H1 (cell line): Measurements from ENCODE around the gene MYO15B. TPM values are rescaled to one million over a fixed set of nuclear protein-coding genes. Genes with fewer than 3 reads are reported as not detected.

ENCODE experiments used
- ASH2L ChIP-seq: fragments of 200-600, 300-600 bp; sonication (generic); IDR thresholded peaks from one replicate; pipeline ENCODE4 v1.7.1; 2017; ENCODE audit warnings: low read length
- BCL11A ChIP-seq, 2 experiments: IDR thresholded peaks; one replicate each; pipeline ENCODE4 v1.6.1; 2011; ENCODE audit warnings: low read depth in 2 of 2, low read length in 2 of 2, mild to moderate bottlenecking in 2 of 2
- CBX8 ChIP-seq: fragments of 300-800, 300-1000 bp; sonication (generic); IDR thresholded peaks from 2 replicates; pipeline ENCODE4 v1.7.1; 2016; ENCODE audit warnings: low read depth, low read length, borderline replicate concordance
- CEBPB ChIP-seq: IDR thresholded peaks from 2 replicates; pipeline ENCODE4 v1.6.1; 2012; ENCODE audit warnings: low read depth, low read length
- CHD2 ChIP-seq: IDR thresholded peaks from 2 replicates; pipeline ENCODE4 v1.6.1; 2012; ENCODE audit warnings: low read length, improper control_type of control experiment
- CTBP2 ChIP-seq: IDR thresholded peaks from 2 replicates; pipeline ENCODE4 v1.7.0; 2011; ENCODE audit warnings: borderline replicate concordance, mild to moderate bottlenecking, moderate library complexity, mixed read lengths, low read length; ENCODE audit not compliant: insufficient read depth, insufficient read length
- E2F6 ChIP-seq: IDR thresholded peaks from 2 replicates; pipeline ENCODE4 v1.6.1; 2012; ENCODE audit warnings: inconsistent platforms
- JUN ChIP-seq: IDR thresholded peaks from 2 replicates; pipeline ENCODE4 v1.6.1; 2011; ENCODE audit warnings: low read depth, mild to moderate bottlenecking, improper control_type of control experiment, low read length
- JUND ChIP-seq: IDR thresholded peaks from 2 replicates; pipeline ENCODE4 v1.6.1; 2011; ENCODE audit warnings: mild to moderate bottlenecking, improper control_type of control experiment, low read length
- KDM1A ChIP-seq: fragments of 200-600, 300-600 bp; sonication (generic); IDR thresholded peaks from 2 replicates; pipeline ENCODE4 v1.7.1; 2016; ENCODE audit warnings: mild to moderate bottlenecking, low read length, borderline replicate concordance
- KDM4A ChIP-seq: IDR thresholded peaks from one replicate; pipeline ENCODE4 v1.7.1; 2012; ENCODE audit warnings: low read depth, mild to moderate bottlenecking, moderate library complexity, low read length, inconsistent platforms; ENCODE audit not compliant: severe bottlenecking
- MAFK ChIP-seq: IDR thresholded peaks from 2 replicates; pipeline ENCODE4 v1.6.1; 2012; ENCODE audit warnings: low read depth, mild to moderate bottlenecking, improper control_type of control experiment, low read length
- NANOG ChIP-seq: IDR thresholded peaks from 2 replicates; pipeline ENCODE4 v1.6.1; 2011; ENCODE audit warnings: low read length, low read depth, mild to moderate bottlenecking, inconsistent platforms; ENCODE audit not compliant: insufficient read depth, poor library complexity, severe bottlenecking
- NRF1 ChIP-seq: IDR thresholded peaks from 2 replicates; pipeline ENCODE4 v1.6.1; 2011; ENCODE audit warnings: mild to moderate bottlenecking, low read depth, low read length, improper control_type of control experiment
- PHF8 ChIP-seq: fragments of 200-600 bp; sonication (generic); conservative IDR thresholded peaks from 2 replicates; pipeline ENCODE4 v1.7.1; 2012; ENCODE audit warnings: low read depth, mild to moderate bottlenecking, inconsistent platforms, low read length, moderate library complexity
- POLR2AphosphoS5 ChIP-seq: IDR thresholded peaks from 2 replicates; pipeline ENCODE4 v1.6.1; 2011; ENCODE audit warnings: low read depth, low read length
- SAP30 ChIP-seq: fragments of 300-600 bp; sonication (generic); IDR thresholded peaks from 2 replicates; pipeline ENCODE4 v1.7.1; 2012; ENCODE audit warnings: low read length, moderate library complexity, mild to moderate bottlenecking, inconsistent platforms; ENCODE audit not compliant: insufficient read depth, insufficient replicate concordance
- TCF12 ChIP-seq: IDR thresholded peaks from 2 replicates; pipeline ENCODE4 v1.6.1; 2011; ENCODE audit warnings: low read depth, mild to moderate bottlenecking, low read length
- polyA plus RNA-seq, 7 experiments: library from polyadenylated mRNA; depleted of rRNA in 3 of 7; stranded (reverse) in 5 of 7; unstranded in 2 of 7; fragments of >200 nt in 5 of 7; fragments of 200-250 nt in 2 of 7; gene quantifications; 1 replicate in 5 of 7; 2 replicates in 1 of 7; 4 replicates in 1 of 7; pipeline versions ENCODE4 v1.2.1 to v1.2.3, GENCODE V29; 2011 to 2013; ENCODE audit warnings: missing spikeins in 2 of 7, mixed read lengths in 2 of 7
- total RNA-seq: library from RNA; stranded (reverse); fragmentation: NEBNext Ultra II Directional; extraction: Animal tissue kit (Norgen Biotek cat#: 25700); gene quantifications from 2 replicates; pipeline ENCODE4 v1.2.1, GENCODE V29; 2021
- TF ChIP-seq, protein P1 (sequence below): IDR thresholded peaks from 2 replicates; pipeline ENCODE4 v1.6.1; 2012; ENCODE audit warnings: low read length, inconsistent platforms

The MYO15B gene
- total and polyA plus RNA-seq, 2 of the 8 experiments (the other 6 are each of a cell fraction or from before 2014, with no cell fraction given) = 7.1 to 11.2 TPM

- TF ChIP-seq KDM4A (no peak), MAFK (no peak), JUND (no peak), NRF1 (no peak), CBX8 (no peak), TCF12 (no peak), CTBP2 (no peak), KDM1A (no peak), CEBPB (no peak), PHF8 (no peak), NANOG (no peak), ASH2L (no peak), POLR2AphosphoS5 (0 out of 2 replicates have a peak, but pooled peaks have one; percentile 7), BCL11A (IDR thresholded peaks at IDR 0.05; ENCODE audit: low read depth in 2 of 2, low read length in 2 of 2) (no peak), SAP30 (no peak), E2F6 (no peak), JUN (no peak), CHD2 (no peak)
- TF ChIP-seq, protein P1, sequence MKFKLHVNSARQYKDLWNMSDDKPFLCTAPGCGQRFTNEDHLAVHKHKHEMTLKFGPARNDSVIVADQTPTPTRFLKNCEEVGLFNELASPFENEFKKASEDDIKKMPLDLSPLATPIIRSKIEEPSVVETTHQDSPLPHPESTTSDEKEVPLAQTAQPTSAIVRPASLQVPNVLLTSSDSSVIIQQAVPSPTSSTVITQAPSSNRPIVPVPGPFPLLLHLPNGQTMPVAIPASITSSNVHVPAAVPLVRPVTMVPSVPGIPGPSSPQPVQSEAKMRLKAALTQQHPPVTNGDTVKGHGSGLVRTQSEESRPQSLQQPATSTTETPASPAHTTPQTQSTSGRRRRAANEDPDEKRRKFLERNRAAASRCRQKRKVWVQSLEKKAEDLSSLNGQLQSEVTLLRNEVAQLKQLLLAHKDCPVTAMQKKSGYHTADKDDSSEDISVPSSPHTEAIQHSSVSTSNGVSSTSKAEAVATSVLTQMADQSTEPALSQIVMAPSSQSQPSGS = no peak
Measured at GRCh38 chr17:75619506-75620431, 32.2 kb downstream of the MYO15B start (continued).
